GM06990 (cell line): ENCODE measurements around the gene BTRC.

Experiments
- DNase-seq: peaks from one replicate; pipeline ENCODE4 v3.0.0-alpha.2; 2011; ENCODE audit not compliant: insufficient read length; ENCODE audit errors: extremely low read depth
- H3K27me3 ChIP-seq: replicated peaks from 2 replicates; pipeline ENCODE4 v1.6.0; 2011; ENCODE audit warnings: low read length; ENCODE audit not compliant: control insufficient read depth, insufficient read depth
- H3K36me3 ChIP-seq: 2 replicates; pipeline ENCODE4 v1.5.1; 2011; ENCODE audit warnings: low read length; ENCODE audit not compliant: control insufficient read depth, insufficient read depth
- H3K4me3 ChIP-seq: replicated peaks from 2 replicates; pipeline ENCODE4 v1.5.1; 2011; ENCODE audit warnings: low read depth, mild to moderate bottlenecking, control low read depth, low read length
- TF ChIP-seq, protein P1 (sequence below): IDR thresholded peaks from 2 replicates; pipeline ENCODE4 v1.5.1; 2011; ENCODE audit warnings: low read length, control low read depth, mild to moderate bottlenecking, inconsistent platforms; ENCODE audit not compliant: insufficient read depth, poor library complexity, severe bottlenecking

The BTRC gene

DNA sequence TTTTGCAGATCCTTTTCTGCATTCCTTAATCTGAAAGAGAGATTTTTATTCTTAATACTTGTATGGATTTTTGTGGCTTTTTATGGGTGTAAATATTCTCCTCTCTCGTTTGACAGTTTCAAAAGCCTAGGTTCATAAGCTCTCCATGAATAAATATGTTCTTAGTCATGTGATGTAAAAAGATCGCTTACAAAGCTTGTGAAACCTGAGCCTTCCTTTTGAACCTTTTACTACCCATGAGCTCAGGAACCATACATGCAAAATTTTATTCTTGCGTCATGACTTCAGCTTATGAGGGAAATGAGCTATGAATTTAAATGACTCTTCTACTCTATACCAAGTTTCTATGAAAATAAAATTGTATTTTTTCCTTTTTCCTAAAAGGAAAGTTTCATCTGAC is 135.4 kb downstream of the BTRC start:
- Histone ChIP-seq H3K27me3 (no peaks in the 10 kb centered on the region), H3K4me3 (no peak overlapping the region), H3K36me3 (no peaks in the 10 kb centered on the region)
- DNase-seq: no peak
- TF ChIP-seq, protein P1, sequence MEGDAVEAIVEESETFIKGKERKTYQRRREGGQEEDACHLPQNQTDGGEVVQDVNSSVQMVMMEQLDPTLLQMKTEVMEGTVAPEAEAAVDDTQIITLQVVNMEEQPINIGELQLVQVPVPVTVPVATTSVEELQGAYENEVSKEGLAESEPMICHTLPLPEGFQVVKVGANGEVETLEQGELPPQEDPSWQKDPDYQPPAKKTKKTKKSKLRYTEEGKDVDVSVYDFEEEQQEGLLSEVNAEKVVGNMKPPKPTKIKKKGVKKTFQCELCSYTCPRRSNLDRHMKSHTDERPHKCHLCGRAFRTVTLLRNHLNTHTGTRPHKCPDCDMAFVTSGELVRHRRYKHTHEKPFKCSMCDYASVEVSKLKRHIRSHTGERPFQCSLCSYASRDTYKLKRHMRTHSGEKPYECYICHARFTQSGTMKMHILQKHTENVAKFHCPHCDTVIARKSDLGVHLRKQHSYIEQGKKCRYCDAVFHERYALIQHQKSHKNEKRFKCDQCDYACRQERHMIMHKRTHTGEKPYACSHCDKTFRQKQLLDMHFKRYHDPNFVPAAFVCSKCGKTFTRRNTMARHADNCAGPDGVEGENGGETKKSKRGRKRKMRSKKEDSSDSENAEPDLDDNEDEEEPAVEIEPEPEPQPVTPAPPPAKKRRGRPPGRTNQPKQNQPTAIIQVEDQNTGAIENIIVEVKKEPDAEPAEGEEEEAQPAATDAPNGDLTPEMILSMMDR: no peak

DNA sequence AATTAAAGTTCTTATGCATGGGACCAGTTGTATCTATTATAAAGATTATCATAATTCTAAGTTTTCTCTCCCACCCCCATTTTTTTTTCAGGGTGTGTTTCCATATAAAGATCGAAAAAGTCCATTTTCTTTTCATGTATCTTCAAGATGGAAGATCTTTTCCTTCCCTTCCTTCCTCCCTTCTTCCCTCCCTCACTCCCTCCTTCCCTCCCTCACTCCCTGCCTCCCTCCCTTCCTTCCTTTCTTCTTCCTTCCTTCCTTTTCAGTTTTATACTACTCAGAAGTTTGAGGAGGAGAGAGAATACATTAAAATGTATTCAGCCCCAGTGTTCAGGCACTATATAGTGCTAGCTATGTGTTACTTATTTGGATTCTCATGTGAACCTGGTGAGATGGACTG is 136.1 kb downstream of the BTRC start:
- H3K27me3 ChIP-seq: no peaks in the 10 kb centered on the region
- TF ChIP-seq, protein P1: no peak
- no peak overlapping the region for H3K4me3 ChIP-seq
- no peak for DNase-seq
- H3K36me3 ChIP-seq: no peaks in the 10 kb centered on the region

DNA sequence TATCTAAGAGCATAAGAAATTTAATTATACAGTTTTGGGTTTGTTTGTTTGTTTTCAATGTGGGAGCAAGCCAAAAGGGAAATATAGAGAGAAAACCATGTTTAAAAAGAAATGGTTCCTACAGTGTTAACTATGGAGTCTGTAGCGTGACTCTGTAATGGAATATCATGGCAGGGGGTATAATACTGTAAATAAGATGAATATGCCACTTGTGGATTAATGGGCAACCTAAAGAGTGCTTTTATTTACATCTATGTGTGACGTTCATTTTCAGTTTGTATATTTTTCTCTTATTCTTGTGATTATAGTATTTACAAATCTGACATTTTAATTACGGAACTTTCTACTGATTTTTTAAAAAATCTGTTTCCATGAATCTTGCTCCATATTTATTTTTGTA is 138.2 kb downstream of the BTRC start:
- Histone ChIP-seq H3K36me3 (no peaks in the 10 kb centered on the region), H3K4me3 (no peak overlapping the region), H3K27me3 (no peaks in the 10 kb centered on the region)
- TF ChIP-seq, protein P1: no peak
- DNase-seq: no peak

DNA sequence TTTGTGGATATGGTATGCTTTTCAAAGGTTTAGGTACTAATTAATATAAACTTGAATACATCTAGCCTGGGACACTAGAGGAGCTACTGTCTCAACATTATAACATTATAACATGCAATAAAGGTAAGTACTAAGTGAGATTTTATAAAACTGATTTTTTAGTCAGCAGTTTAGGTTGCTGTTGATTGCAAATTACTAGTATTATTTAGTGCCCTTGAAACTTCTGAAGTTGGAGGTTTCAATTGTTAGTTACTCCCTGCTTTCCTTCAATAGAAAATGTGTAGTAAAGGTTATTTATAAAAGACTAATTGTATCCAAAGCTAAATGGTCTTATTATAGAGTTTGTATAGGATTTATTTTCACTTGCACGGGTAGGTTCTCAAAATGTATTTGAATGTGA is 138.8 kb downstream of the BTRC start:
- Histone ChIP-seq H3K36me3 (no peaks in the 10 kb centered on the region), H3K27me3 (no peaks in the 10 kb centered on the region), H3K4me3 (no peak overlapping the region)
- TF ChIP-seq, protein P1: no peak
- DNase-seq: no peak

DNA sequence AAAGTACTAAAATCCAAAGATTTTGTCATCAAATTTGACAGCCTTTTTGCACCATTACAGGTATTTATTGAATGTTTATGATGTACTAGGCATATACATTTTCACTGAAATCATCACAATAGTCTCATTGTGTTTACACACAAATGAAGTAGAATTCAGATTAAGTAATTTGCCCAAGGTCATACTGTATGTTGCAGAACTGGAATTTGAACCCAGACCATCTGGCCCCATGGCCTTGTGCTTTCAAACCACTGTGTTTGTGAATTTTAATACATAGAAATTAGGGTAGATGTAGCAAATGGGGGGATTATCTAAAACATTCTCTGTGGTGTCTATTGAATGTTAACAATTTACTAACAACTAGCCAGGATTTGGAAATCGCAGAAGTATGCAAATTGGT is 139.3 kb downstream of the BTRC start:
- TF ChIP-seq, protein P1: no peak
- DNase-seq: no peak
- no peaks in the 10 kb centered on the region for H3K36me3 ChIP-seq
- H3K27me3 ChIP-seq: no peaks in the 10 kb centered on the region
- no peak overlapping the region for H3K4me3 ChIP-seq

DNA sequence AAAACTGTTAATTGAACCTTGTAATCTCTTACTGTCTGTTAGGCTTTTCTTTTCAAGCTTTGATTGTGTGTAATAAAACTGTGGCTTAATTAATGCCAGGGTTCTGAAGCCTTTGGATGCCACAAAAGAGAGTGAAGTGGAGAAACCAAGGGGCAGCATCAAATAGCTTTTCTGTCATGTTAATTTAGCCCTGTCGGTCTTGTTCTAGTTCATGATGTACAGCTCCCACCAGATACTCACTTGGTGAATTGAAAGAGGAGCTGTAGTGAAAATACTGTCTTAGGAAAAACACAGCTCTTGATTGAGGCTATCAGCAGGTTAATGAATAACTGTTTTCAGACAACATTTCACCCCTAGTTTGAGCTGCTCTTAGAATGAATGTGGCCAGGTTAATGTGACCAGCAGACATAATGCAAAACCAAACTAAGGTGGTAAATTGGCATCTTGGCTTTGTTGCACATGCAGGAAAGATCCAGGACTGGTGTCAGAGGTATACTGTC is 139.9 kb downstream of the BTRC start:
- TF ChIP-seq, protein P1: no peak
- no peak overlapping the region for H3K4me3 ChIP-seq
- H3K36me3 ChIP-seq: no peaks in the 10 kb centered on the region
- H3K27me3 ChIP-seq: no peaks in the 10 kb centered on the region
- DNase-seq: no peak
